Right kidney (tissue), 9 donors: Measurements from ENCODE around the gene BARHL1.

Source experiments
- DNase-seq: peaks from one replicate; pipeline ENCODE4 v3.0.0-alpha.2; 2016
- long read RNA-seq, 8 donors: transcript quantifications; one replicate each; lab custom pipeline, GENCODE V29; 2026

Gene BARHL1
- long read RNA-seq, donor 1: 0 reads
- long read RNA-seq, donor 2: 0 reads
- long read RNA-seq, donor 3: 0 reads
- long read RNA-seq, donor 4: 0 reads
- long read RNA-seq, donor 5: 0 reads
- long read RNA-seq, donor 6: 0 reads
- long read RNA-seq, donor 7: 0 reads
- long read RNA-seq, donor 8: 0 reads

- DNase-seq: no peak
Observed at GRCh38 chr9:132582276-132582785, at the start of gene BARHL1. Gene BARHL1, plus strand, starts transcription at chr9:132582606. Its CDS starts 192 bp downstream, at chr9:132582798.

GRCh38 chr9:132534832-132535231, 47.6 kb upstream of the BARHL1 start:
- DNase-seq: no peak

- DNase-seq: no peak
Observed at GRCh38 chr9:132536124-132536523, 46.3 kb upstream of the BARHL1 start.

GRCh38 chr9:132537352-132537751, 45.1 kb upstream of the BARHL1 start:
- no peak for DNase-seq

- DNase-seq: peak; percentile 14
Observed at GRCh38 chr9:132538071-132538470, 44.3 kb upstream of the BARHL1 start.

GRCh38 chr9:132539096-132539495, 43.3 kb upstream of the BARHL1 start:
- no peak for DNase-seq

GRCh38 chr9:132541051-132541450, 41.4 kb upstream of the BARHL1 start:
- no peak for DNase-seq

GRCh38 chr9:132541870-132542830, 40.3 kb upstream of the BARHL1 start:
- DNase-seq: no peak

- DNase-seq: no peak
Observed at GRCh38 chr9:132543251-132543650, 39.2 kb upstream of the BARHL1 start.

GRCh38 chr9:132543960-132544359, 38.4 kb upstream of the BARHL1 start:
- DNase-seq: peak; percentile 64

- DNase-seq: no peak
Observed at GRCh38 chr9:132545578-132545977, 36.8 kb upstream of the BARHL1 start.

- peak; percentile 79 for DNase-seq
Observed at GRCh38 chr9:132546148-132547051, 36.0 kb upstream of the BARHL1 start.

GRCh38 chr9:132547052-132547431, 35.4 kb upstream of the BARHL1 start:
- no peak for DNase-seq

- DNase-seq: peak; percentile 7
Observed at GRCh38 chr9:132547436-132547835, 35.0 kb upstream of the BARHL1 start.

- DNase-seq: no peak
Observed at GRCh38 chr9:132547976-132548730, 34.3 kb upstream of the BARHL1 start.

GRCh38 chr9:132548751-132549640, 33.4 kb upstream of the BARHL1 start:
- DNase-seq: peak; percentile 61

- DNase-seq: peak; percentile 17
Observed at GRCh38 chr9:132551556-132551955, 30.9 kb upstream of the BARHL1 start.

- DNase-seq: no peak
Observed at GRCh38 chr9:132552041-132552440, 30.4 kb upstream of the BARHL1 start.

- no peak for DNase-seq
Observed at GRCh38 chr9:132554755-132555154, 27.7 kb upstream of the BARHL1 start.

- peak; percentile 13 for DNase-seq
Observed at GRCh38 chr9:132555528-132555927, 26.9 kb upstream of the BARHL1 start.

- peak; percentile 26 for DNase-seq
Observed at GRCh38 chr9:132556235-132556634, 26.2 kb upstream of the BARHL1 start.
